ENCODE measurements around the gene RRAD.
"Not testable (repeated sequence)": the region's sequence is repeated elsewhere in the genome, so short reads cannot be mapped to it uniquely, and the experiment has no call there.

RRAD gene

DNA sequence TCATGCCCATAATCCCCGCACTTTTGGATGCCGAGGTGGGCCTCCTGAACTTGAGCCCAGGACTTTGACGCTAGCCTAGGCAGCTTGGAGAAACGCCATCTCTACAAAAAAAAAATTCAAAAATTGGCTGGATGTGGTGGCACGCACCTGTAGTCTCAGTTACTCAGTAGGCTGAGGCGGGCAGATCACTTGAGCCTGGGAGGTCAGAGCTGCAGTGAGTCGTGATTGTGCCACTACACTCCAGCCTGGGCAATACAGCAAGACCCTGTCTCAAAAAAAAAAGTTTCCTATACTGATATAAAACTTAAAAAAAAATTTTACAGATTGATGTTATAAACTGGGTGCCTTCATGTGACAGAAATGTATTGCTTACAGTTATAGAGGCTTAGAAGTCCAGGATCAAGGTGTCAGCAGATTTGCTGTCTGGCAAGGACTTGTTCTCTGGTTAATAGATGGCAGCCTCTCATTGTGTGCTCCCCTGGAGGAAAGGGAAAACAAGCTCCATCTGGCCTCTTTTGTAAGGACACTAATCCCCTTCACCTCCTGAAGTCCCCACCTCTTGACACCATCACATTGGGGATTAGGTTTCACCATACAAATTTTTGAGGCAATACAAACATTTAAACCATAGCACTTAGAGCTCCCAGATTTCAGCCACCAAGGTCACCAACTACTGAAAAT lies 27.2 kb upstream of the RRAD start:
- in situ Hi-C loops (cut with MboI; ENCODE audit: low sequenced_read_pairs) = loop anchor here (25.0 kb wide), 2 partner anchors 210 to 485 kb away; partner anchors contain the start of genes B3GNT9, FBXL8, HSD11B2 and HSF4

DNA sequence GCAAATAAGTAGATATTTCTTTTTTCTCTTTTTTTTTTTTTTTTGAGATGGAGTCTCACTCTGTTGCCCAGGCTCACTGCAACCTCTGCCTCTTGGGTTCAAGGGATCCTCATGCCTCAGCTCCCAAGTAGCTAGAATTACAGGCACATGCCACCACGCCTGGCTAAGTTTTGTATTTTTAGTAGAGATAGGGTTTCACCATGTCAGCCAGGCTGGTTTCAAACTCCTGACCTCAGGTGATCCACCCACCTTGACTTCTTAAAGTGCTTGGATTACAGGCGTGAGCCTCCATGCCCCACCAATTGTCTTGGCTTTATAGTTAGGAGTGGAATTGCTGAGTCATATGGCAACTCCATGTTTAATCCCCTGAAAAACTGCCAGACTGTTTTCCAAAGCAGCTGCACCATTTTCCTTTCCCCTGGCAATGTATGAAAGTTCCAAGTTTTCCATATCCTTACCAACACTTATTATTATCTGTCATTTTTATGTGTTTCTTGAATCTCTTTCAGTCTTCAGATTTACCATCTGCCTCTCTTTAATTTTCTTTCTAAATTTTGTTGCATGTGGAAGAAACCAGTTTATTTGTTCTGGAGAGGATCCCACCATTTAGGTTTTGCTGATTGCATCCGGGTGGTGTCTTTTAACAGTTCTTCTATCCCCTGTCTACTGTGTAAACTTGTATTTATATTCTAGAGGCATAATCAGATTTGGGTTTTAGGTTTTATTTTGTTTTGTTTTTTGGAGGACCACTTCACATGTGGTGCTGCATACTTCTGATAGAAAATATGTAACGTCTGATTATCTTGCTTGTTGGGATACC lies 25.8 kb upstream of the RRAD start:
- in situ Hi-C loops (cut with MboI; ENCODE audit: low sequenced_read_pairs) = loop anchor here (25.0 kb wide), 2 partner anchors 211 to 486 kb away; partner anchors contain the start of genes B3GNT9, FBXL8, HSD11B2 and HSF4

DNA sequence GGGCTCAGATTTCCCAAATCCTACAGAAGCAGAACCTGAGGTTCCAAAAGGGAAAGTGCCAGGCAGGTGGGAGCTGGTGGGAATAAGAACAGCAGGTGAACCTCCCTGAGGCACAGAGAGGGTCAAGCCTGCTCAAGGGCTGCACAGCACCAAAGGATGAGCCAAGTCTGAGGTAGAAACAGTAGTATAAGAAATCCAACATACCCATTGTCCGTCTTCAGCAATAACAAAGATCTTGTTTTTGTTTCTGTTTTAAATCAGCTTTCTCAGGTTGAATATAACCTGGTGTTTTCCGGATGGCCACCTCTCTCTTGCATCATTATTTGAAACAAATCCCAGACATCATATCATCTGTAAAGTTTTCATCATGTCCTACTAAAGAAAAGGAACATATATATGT lies 25.1 kb upstream of the RRAD start:
- in situ Hi-C loops (cut with MboI; ENCODE audit: low sequenced_read_pairs) = loop anchor here (25.0 kb wide), 2 partner anchors 212 to 487 kb away; partner anchors contain the start of genes B3GNT9, FBXL8, HSD11B2 and HSF4

DNA sequence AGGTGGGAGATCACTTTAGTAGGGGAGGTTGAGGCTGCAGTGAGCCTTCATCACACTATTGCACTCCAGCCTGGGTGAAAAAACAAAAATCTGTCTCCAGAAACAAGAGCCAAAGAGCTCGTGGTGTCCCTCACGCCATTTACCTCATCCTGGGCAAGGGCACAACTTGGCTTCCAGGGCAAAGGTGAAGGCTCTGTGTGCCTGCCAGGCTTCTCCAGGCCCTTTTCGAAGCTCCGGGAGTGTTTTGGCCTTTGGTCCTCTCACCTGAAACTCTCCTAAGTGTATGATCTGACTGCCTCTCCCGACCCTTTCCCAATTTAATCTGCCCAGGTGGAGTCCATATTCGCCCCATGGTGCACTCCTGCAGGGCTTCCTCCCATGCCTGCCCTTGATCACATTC lies 24.1 kb upstream of the RRAD start:
- in situ Hi-C loops (cut with MboI; ENCODE audit: low sequenced_read_pairs) = no loop called here

DNA sequence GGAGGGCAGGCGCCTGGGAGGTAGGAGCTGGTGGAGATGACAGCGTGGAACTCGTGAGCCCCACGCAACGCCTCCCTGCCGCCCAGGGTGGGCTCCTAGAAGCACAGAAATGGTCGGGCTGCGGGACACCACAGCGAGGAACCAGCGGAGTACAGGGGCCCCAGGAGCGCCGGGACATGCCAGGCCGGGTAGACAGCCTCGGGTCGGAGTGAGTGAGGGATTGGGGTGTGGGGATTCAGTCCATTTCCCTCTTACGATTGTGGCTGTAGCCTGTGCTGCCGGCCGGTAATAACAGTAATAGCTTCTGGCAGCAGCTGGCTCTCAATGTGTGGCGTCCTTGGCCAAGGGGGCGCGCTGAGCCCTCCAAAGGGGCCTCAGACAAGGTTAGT lies 23.5 kb upstream of the RRAD start:
- in situ Hi-C loops (cut with MboI; ENCODE audit: low sequenced_read_pairs) = no loop called here

DNA sequence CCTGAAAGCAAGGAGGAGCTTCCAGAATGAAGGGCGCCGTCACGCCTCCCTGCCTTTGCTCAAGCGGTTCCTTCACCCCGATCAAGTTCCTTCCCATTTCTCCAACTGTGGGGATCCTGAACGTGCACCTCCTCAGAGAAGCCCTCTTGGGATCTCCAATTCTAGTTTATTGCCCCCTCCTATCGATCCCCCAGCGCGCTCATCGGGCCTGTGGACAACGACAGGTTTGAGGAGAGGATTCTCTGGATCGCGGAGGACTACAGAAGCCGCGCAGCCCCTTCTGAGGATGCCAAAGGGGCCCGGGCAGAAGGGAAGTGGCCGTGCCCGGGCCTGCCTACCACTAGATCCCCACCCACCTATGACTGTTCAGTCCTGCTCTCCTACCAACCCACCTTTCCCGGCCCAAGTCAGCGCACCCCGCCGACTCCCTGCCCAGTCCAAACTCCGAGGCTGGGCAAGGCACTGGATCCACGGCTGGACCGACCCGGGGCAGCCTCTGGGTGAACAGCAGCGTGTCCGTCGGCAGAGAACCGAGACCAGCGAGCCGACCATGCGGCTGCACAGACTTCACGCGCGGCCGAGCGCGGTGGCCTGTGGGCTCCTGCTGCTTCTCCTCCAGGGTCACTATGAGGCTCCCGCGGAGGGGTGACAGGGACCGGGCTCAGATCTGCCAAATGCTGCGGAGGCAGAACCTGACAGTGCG lies 22.9 kb upstream of the RRAD start:
- in situ Hi-C loops (cut with MboI; ENCODE audit: low sequenced_read_pairs) = no loop called here

DNA sequence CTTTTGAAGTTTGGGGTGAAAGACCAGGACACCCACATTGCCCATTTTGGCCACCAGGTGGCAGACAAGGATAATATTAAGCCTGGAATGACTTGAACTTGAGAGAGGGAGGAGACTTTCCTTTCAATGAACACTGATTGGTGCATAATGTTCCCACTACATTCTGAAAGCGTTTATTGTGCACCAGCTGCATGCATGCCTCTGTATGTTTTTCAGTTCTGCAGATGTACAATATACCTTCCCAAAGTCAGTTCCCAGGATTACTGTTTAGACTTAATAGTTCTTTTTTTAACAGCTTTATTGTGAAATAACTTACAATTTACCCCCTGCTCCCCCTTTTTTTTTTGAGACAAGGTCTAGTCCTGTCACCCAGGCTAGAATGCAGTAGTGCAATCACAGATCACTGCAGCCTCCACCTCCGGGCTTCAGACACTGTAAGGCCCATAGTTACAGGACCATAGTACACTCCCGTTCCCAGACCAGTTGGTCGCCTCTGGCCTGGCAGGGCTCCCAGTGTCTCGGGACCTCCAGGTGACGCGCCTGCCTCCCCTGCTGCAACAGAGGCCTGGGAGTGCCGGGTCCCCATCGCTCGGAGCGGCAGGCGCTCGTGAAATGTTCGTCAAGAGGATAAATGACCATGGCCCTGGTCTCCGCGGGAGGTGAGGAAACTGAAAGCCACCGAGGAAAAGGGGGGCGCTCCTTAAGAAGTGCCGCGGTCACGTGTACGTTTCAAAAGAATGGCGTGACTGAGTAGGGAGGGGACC lies 22.1 kb upstream of the RRAD start:
- in situ Hi-C loops (cut with MboI; ENCODE audit: low sequenced_read_pairs) = no loop called here

DNA sequence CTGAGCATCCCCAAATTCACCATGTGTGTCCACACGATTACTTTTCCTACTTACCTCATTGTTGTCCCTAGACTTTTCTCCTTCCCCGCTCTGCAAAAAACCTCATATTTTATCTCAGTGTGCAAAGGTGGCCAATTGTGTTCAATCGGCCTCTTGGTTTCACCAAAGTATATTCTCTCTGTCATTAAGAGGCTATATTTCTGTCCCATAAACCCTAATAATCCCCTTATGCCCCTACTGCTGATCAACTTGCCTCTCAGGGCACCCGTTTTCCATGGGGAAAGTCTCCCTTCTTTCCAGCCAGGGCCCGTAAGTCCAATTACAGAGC lies 21.6 kb upstream of the RRAD start:
- in situ Hi-C loops (cut with MboI; ENCODE audit: low sequenced_read_pairs) = no loop called here

DNA sequence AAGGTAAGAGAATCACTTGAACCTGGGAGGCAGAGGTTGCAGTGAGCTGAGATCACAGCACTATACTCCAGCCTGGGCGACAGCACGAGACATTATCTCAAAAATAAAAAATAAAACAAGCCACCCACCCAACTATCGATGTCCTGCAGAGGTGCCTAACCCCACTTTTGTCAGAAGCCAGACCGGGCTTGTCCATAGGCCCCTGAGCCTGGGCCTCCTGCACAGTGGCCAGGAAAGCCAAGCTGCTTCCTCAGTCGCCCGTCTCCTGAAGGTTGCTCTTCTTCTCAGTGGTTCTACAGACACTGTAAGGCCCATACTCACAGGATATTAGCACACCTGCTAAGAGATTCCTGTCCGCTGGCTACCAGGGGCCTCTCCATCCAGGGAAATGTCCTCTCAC lies 21.2 kb upstream of the RRAD start:
- in situ Hi-C loops (cut with MboI; ENCODE audit: low sequenced_read_pairs) = no loop called here

DNA sequence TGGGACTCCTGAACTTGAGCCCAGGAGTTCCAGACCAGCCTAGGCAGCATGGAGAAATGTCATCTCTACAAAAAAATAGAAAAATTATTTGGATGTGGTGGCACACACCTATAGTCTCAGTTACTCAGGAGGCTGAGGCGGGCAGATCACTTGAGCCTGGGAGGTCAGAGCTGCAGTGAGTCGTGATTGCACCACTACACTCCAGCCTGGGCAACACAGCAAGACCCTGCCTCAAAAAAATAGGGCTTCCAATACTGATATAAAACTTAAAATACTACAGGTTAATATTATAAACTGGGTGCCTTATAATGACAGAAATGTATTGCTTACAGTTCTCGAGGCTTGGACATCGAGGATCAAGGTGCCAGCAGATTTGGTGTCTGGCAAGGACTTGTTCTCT lies 20.6 kb upstream of the RRAD start:
- in situ Hi-C loops (cut with MboI; ENCODE audit: low sequenced_read_pairs) = no loop called here

DNA sequence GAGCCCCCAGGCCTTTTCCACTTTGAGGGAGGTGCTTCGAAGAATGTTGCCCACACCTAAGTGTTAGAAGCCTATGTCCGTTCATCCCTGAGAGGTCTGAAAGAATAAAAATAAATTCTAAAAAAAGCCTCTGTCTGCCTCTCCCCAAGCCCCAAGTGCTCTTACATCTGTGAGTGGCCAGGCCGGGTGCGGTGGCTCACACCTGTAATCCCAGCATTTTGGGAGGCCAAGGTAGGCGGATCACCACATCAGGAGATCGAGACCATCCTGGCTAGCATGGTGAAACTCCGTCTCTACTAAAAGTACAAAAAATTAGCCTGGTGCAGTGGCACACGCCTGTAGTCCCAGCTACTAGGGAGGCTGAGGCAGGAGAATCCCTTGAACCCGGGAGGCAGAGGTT lies 19.6 kb upstream of the RRAD start:
- in situ Hi-C loops (cut with MboI; ENCODE audit: low sequenced_read_pairs) = not testable (repeated sequence)

DNA sequence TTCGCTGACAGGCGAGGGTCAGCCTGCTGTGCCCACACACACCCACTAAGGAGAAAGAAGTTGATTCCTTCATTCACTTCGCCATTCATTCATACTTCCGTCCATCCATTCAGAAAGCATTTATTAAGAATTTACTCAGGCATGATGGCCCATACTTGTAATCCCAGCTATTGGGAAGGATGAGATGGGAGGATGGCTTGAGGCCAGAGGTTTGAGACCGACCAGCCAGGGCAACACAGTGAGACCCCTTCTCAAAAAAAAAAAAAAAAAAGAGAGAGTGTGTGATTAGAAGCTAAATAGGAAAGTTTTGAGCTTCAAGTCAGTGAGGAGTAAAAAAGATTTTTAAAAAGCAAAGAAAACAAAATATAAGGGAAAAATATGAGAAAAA lies 18.7 kb upstream of the RRAD start:
- in situ Hi-C loops (cut with MboI; ENCODE audit: low sequenced_read_pairs) = no loop called here

DNA sequence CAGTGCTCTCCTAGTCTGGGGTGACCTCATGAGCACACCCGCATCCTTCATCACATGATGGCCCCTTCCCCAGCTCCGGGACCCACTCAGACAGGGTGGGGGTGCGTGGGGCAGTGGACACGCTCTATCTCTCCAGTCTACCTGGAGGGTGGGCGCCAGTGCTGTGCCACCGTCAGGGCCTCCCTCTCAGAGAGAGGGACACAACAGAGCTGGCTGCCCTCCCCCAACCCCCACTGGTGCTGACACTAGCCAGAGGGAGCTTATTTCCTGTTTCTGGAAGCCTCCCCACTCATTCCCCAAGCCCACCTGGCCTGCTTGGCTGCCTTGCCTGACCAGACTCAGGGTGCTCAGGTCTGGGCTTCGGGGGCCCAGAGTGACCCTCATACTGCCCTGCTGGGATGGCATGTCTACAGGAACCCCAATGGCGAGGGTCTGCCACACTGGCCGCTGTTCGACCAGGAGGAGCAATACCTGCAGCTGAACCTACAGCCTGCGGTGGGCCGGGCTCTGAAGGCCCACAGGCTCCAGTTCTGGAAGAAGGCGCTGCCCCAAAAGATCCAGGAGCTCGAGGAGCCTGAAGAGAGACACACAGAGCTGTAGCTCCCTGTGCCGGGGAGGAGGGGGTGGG lies 18.2 kb upstream of the RRAD start:
- in situ Hi-C loops (cut with MboI; ENCODE audit: low sequenced_read_pairs) = no loop called here

DNA sequence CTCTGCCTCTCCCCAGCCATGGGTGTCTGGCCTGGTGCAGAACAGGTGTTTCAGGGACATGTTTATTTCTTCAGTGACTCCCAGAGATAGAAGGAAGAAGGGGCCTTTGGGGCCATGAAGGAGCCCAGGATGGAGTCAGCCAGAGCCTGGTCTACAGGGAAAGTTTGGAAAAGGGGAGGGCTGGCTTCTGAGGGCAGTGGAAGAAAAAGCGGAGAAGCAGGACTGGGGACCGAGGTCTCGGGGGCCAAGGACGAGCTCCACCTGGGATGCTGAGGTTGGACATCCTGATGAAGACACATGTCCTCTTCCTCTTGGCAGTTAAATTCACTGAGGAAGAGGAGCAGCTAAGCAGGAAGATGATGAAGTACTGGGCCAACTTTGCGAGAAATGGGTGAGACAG lies 17.6 kb upstream of the RRAD start:
- in situ Hi-C loops (cut with MboI; ENCODE audit: low sequenced_read_pairs) = no loop called here

DNA sequence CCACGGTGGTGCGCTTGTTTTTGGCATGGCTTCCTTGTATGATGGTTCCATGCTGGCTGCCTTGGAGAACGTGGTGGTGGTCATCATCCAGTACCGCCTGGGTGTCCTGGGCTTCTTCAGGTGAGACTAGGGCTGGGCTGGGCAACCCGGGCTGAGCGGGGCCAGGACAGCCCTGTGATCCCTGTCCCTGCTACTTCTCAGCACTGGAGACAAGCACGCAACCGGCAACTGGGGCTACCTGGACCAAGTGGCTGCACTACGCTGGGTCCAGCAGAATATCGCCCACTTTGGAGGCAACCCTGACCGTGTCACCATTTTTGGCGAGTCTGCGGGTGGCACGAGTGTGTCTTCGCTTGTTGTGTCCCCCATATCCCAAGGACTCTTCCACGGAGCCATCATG lies 14.9 kb upstream of the RRAD start:
- in situ Hi-C loops (cut with MboI; ENCODE audit: low sequenced_read_pairs) = no loop called here

DNA sequence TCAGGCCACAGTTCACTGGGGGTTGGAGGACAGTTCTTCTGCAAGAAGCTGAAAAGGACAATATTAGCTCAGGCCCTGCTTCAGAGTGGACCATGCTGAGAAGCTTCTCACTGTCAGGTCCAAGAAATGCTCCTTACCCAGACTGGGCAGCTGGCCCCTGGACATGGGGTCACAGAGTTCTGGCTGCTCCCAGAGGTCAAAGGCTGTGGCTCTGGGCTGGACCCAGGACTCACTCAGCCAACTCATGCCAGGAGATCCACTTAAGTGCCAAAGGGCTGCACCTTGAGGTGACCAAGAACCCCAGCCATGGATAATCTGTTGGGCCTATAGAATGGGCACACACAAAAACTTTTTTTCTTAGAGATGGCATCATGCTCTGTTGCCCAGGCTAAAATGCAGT lies 14.0 kb upstream of the RRAD start:
- in situ Hi-C loops (cut with MboI; ENCODE audit: low sequenced_read_pairs) = no loop called here

DNA sequence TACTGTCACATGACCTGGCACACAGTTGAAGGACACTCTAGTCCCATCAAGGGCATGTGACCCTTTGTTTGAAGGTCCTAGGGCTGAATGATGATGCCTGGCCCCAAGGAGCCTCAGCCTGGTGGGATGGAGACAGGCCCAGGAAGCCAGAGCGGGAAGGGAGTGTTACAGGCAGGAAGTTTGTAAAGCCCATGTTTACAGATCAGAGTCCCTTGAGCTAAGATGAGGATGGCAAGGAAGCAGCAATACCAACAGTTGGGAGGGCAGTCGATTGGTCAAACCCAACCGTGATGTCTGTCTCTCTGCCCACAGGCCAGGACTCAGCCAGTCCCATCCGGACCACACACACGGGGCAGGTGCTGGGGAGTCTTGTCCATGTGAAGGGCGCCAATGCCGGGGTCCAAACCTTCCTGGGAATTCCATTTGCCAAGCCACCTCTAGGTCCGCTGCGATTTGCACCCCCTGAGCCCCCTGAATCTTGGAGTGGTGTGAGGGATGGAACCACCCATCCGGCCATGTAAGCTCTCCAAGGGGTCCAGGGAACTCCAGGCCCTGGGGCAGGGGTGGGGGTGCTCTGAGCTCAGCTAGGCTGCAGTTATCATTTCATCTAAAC lies 12.5 kb upstream of the RRAD start:
- in situ Hi-C loops (cut with MboI; ENCODE audit: low sequenced_read_pairs) = no loop called here

DNA sequence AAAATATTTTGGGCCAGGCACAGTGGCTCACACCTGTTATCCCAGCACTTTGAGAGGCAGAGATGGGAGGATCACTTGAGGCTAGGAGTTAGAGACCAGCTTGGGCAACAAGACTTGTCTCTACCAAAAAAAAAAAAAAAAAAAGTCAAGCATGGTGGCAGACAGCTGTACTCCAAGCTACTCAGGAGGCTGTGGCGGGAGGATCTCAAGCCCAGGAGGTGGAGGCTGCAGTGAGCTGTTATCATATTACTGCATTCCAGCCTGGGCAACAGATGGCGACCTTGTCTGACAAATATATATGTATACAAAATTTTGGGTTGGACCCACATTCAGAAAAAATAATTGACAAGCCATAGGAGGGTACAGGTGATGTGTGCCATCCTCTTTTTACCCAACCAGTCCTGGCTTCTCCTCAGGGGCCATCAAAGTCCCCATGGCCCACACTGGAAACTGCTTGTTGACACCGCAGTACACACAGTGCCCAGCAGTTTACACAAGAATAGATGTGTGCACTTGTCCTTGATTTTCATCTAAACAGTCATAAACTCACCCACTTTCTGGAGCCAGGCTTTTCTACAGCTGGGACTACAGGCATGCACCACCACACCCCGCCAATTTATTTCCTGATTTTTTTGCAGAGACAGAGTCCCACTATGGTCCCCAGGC lies 11.7 kb upstream of the RRAD start:
- in situ Hi-C loops (cut with MboI; ENCODE audit: low sequenced_read_pairs) = no loop called here

DNA sequence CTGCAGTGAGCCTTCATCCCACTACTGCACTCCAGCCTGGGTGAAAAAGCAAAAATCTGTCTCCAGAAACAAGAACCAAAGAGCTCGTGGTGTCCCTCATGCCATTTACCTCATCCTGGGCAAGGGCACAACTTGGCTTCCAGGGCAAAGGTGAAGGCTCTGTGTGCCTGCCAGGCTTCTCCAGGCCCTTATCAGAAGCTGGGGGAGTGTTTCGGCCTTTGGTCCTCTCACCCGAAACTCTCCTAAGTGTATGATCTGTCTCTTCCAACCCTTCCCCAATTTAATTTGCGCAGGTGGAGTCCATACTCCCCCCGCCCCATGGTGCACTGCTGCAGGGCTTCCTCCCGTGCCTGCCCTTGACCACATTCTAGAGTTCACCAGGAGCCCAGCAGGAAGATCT lies 11.1 kb upstream of the RRAD start:
- in situ Hi-C loops (cut with MboI; ENCODE audit: low sequenced_read_pairs) = no loop called here
